GM10847 (cell line): ENCODE results near the gene LBHD2.

ENCODE experiments used
- POLR2A ChIP-seq: IDR thresholded peaks from 2 replicates; pipeline ENCODE4 v1.6.1; 2011; ENCODE audit not compliant: insufficient read length; ENCODE audit errors: extremely low read depth

LBHD2 gene

GRCh38 chr14:103104654-103105452 lies 20.8 kb downstream of the LBHD2 start:
- no peak for TF ChIP-seq POLR2A

GRCh38 chr14:103105580-103106150 lies 21.7 kb downstream of the LBHD2 start:
- TF ChIP-seq POLR2A, result no peak

- TF ChIP-seq POLR2A, result no peak
These were observed 23.4 kb downstream of the LBHD2 start for GRCh38 chr14:103107455-103107854.

GRCh38 chr14:103107941-103108748 lies 24.1 kb downstream of the LBHD2 start:
- no peak for TF ChIP-seq POLR2A

GRCh38 chr14:103108749-103109207 lies 24.8 kb downstream of the LBHD2 start:
- TF ChIP-seq POLR2A, result no peak

GRCh38 chr14:103109535-103110441 lies 25.8 kb downstream of the LBHD2 start:
- TF ChIP-seq POLR2A, result no peak

- TF ChIP-seq POLR2A, result no peak
These were observed 26.7 kb downstream of the LBHD2 start for GRCh38 chr14:103110681-103111231.

- no peak for TF ChIP-seq POLR2A
These were observed 27.3 kb downstream of the LBHD2 start for GRCh38 chr14:103111232-103111868.

- no peak for TF ChIP-seq POLR2A
These were observed 28.6 kb downstream of the LBHD2 start for GRCh38 chr14:103112400-103113243.

GRCh38 chr14:103113303-103113702 lies 29.3 kb downstream of the LBHD2 start:
- TF ChIP-seq POLR2A, result no peak

- no peak for TF ChIP-seq POLR2A
These were observed 29.8 kb downstream of the LBHD2 start for GRCh38 chr14:103113774-103114173.

GRCh38 chr14:103115845-103116572 lies 32.0 kb downstream of the LBHD2 start:
- no peak for TF ChIP-seq POLR2A
